ENCODE measurements around the gene LETM1. TPM values are rescaled to one million over a fixed set of nuclear protein-coding genes. Genes with fewer than 3 reads are reported as not detected.

Gene LETM1
- total and polyA plus RNA-seq, 2 of the 8 experiments (the other 6 are each of a cell fraction or from before 2014, with no cell fraction given) = 19.8 to 50.1 TPM

DNA sequence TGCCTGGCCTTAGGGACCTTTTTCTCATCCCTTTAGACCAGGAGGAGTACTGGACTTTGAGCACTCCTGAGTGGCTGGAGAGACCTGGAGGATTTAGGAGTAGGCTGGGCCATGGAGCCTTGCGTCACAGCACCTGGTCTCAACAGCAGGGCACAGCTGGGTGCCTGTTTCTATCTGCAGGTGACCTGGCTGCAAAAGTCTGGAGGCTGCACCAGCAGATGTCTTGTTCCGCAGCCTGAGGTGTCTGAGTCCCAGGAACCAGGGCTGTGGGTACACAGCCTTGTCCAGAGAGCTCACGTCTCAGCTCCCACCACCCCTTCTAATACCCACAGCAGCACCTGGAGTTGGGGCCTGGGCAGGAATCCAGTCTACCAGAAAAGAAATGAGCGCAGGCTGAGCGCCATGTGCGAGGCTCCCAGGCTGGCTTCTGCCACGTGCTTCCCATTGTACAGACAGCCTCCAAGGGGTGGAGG lies 10.3 kb upstream of the LETM1 start:
- FAIRE-seq (no peak), DNase-seq (ENCODE audit: low read depth in 1 of 2, low spot score in 2 of 2) (no peak)
- WGBS, 2 experiments (ENCODE audit: extremely low coverage in 1 of 2, insufficient coverage in 1 of 2, insufficient read length in 1 of 2, insufficient replicate concordance in 2 of 2, low coverage in 1 of 2, low lambda C conversion rate in 2 of 2, missing lambda C conversion rate in 1 of 2) = 88% methylated on average over 7 of the region's 7 CpGs; no CpG with 5 or more reads in 1 of the 2 experiments
- Histone ChIP-seq H3K4me3 (ENCODE audit: extremely low read depth in 1 of 4, insufficient read depth in 2 of 4, low read depth in 3 of 4, low read length in 4 of 4) (no peak overlapping the region), H3K4me2 (ENCODE audit: insufficient read depth in 1 of 2, low read depth in 2 of 2, low read length in 2 of 2) (no peak overlapping the region), H2AFZ (ENCODE audit: low read length) (no peak overlapping the region), H3K18ac (ENCODE audit: extremely low read depth, low read length) (no peak overlapping the region), H2BK15ac (ENCODE audit: low read length) (no peak overlapping the region), H2BK5ac (ENCODE audit: low read depth, low read length) (no peak overlapping the region), H3K4ac (replicated peaks; ENCODE audit: insufficient read length, low read depth, low read length) (no peak overlapping the region), H4K91ac (replicated peaks; ENCODE audit: insufficient read length, low read length) (no peak overlapping the region), H4K5ac (ENCODE audit: insufficient read length, low read depth, low read length) (no peak overlapping the region), H3K79me2 (ENCODE audit: control insufficient read depth in 1 of 2, insufficient read depth in 2 of 2, low read length in 2 of 2) (no peaks in the 10 kb centered on the region), H3K14ac (ENCODE audit: insufficient read length) (no peak overlapping the region), H3K4me1 (replicated peaks in 1 of 4; ENCODE audit: control insufficient read depth in 3 of 4, insufficient read depth in 4 of 4, low read length in 3 of 4) (peaks cover 0 to 3% (median under 1%) of the 10 kb centered on the region in 4 experiments; a peak in 4 of 7 replicates), H3K27me3 (replicated peaks in 1 of 4; ENCODE audit: control insufficient read depth in 3 of 4, extremely low read depth in 1 of 4, insufficient read depth in 3 of 4, low read length in 3 of 4) (peaks cover 50 to 80% (median 78%) of the 10 kb centered on the region in 4 experiments), H2BK12ac (ENCODE audit: low read depth, low read length) (no peak overlapping the region), H3K9ac (replicated peaks in 1 of 4; ENCODE audit: extremely low read depth in 1 of 4, low read depth in 3 of 4, low read length in 3 of 4) (no peak overlapping the region), H3K9me3 (ENCODE audit: insufficient read depth in 2 of 2, low read depth in 1 of 2, low read length in 1 of 2) (no peaks in the 10 kb centered on the region), H3K36me3 (ENCODE audit: control insufficient read depth in 2 of 4, insufficient read depth in 4 of 4, low read length in 3 of 4) (no peaks in the 10 kb centered on the region), H3K23me2 (ENCODE audit: low read depth, low read length) (peaks cover 9% of the 10 kb centered on the region), H2BK20ac (ENCODE audit: low read length) (0 out of 2 replicates have a peak overlapping the region, but pooled peaks have one; percentile 3), H3K56ac (replicated peaks; ENCODE audit: insufficient read length, low read depth, low read length) (no peak overlapping the region), H3K27ac (ENCODE audit: low read depth, low read length) (no peak overlapping the region), H4K20me1 (replicated peaks in 1 of 2; ENCODE audit: control insufficient read depth in 1 of 2, insufficient read depth in 2 of 2, low read length in 2 of 2) (peaks cover 0 to 7% of the 10 kb centered on the region in 2 experiments), H4K8ac (ENCODE audit: extremely low read depth, insufficient read depth, low read length) (no peak overlapping the region), H2AK5ac (ENCODE audit: low read depth, low read length) (no peak overlapping the region), H2BK120ac (replicated peaks; ENCODE audit: low read depth, low read length) (no peak overlapping the region), H3K23ac (ENCODE audit: insufficient read length) (no peak overlapping the region), H3K79me1 (ENCODE audit: low read depth, low read length) (no peaks in the 10 kb centered on the region)
- POLR2A ChIA-PET (ENCODE audit: partially characterized antibody) = interaction anchor here (0.6 kb wide), 1 partner anchor 16 kb away, joined by 3 read pairs; no protein-coding TSS in a partner anchor
- CTCF ChIA-PET (ENCODE audit: partially characterized antibody) = interaction anchor here (0.6 kb wide), 1 partner anchor 33 kb away, joined by 3 read pairs; no protein-coding TSS in a partner anchor
- TF ChIP-seq RFX5 (IDR thresholded peaks at IDR 0.05; ENCODE audit: borderline replicate concordance, low read depth, low read length) (no peak), EZH2 (IDR thresholded peaks at IDR 0.05; ENCODE audit: low read depth, low read length, severe bottlenecking) (peak; percentile 14)
